Measurements from ENCODE around the gene SLC43A2.

DNA sequence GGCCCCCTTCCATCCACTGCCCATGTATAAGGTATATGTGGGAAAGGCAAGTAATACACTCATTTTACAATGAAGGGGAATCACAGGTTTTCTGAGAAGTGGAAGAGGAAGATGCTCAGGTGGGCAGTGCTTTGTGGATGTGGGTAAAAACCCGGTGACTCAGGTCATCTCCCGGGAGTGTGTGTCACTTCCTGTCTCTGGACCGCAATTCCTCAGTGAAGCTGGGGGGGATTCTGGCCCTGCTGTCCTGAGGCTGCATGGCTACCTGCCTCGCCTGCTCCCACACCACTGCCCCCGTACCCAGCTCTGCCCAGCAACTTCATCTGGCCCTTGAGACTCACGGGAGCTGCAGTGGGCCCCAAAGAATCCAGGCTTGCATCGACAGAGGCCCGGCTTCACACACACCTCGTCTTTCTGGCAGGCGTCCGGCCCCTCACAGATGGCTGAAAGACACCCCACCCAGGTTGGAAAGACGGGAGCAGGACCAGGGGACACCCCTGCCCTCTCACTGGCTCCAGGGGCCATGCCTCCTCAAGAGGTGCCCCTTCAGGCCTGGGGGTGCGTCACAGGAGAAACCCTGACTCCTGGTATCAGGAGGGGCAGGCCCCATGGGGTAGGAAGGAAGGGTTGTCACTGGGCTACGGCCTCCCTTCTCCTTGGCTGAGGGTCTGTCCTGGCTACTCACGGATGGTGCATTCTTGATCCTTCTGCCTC lies 16.0 kb upstream of the SLC43A2 start:
- TF ChIP-seq YY1 (IDR thresholded peaks at IDR 0.05; ENCODE audit: insufficient read depth, insufficient read length): no peak
- TF ChIP-seq ZNF274 (IDR thresholded peaks at IDR 0.05; ENCODE audit: low read depth, low read length): no peak
- no peak for TF ChIP-seq SUZ12 (IDR thresholded peaks at IDR 0.05; ENCODE audit: extremely low read depth, insufficient read depth, insufficient read length)
